H9 (cell line): ENCODE data around the gene ITPR3. TPM values are rescaled to one million over a fixed set of nuclear protein-coding genes. Genes with fewer than 3 reads are reported as not detected.

Experiments
- DNase-seq: peaks from one replicate; pipeline ENCODE4 v3.0.0-alpha.2; 2017
- H2AFZ ChIP-seq: one replicate; pipeline ENCODE4 v1.6.1; 2013; ENCODE audit warnings: mild to moderate bottlenecking, low read length, control low read depth, moderate library complexity
- H2AK5ac ChIP-seq: 2 replicates; pipeline ENCODE4 v1.6.1; 2013; ENCODE audit warnings: low read length, control low read depth, mixed read lengths; ENCODE audit not compliant: insufficient read length
- H2BK120ac ChIP-seq: one replicate; pipeline ENCODE4 v1.6.1; 2013; ENCODE audit warnings: low read depth, mild to moderate bottlenecking, low read length, control low read depth, inconsistent platforms; ENCODE audit not compliant: poor library complexity, severe bottlenecking
- H2BK12ac ChIP-seq: 2 replicates; pipeline ENCODE4 v1.6.1; 2013; ENCODE audit warnings: low read length, control low read depth, mixed read lengths, low read depth; ENCODE audit not compliant: insufficient read length
- H2BK15ac ChIP-seq: 2 replicates; pipeline ENCODE4 v1.6.1; 2013; ENCODE audit warnings: low read depth, low read length, control low read depth
- H2BK20ac ChIP-seq: one replicate; pipeline ENCODE4 v1.6.1; 2013; ENCODE audit warnings: low read depth, mild to moderate bottlenecking, low read length, control low read depth, inconsistent platforms; ENCODE audit not compliant: poor library complexity, severe bottlenecking
- H2BK5ac ChIP-seq: 2 replicates; pipeline ENCODE4 v1.6.1; 2013; ENCODE audit warnings: low read length, control low read depth, mixed read lengths; ENCODE audit not compliant: insufficient read length
- H3K14ac ChIP-seq: 2 replicates; pipeline ENCODE4 v1.6.1; 2013; ENCODE audit warnings: low read length, control low read depth; ENCODE audit not compliant: insufficient read depth
- H3K18ac ChIP-seq: 2 replicates; pipeline ENCODE4 v1.6.1; 2013; ENCODE audit warnings: low read depth, mild to moderate bottlenecking, mixed read lengths, low read length, control low read depth; ENCODE audit not compliant: insufficient read length
- H3K23ac ChIP-seq: 2 replicates; pipeline ENCODE4 v1.6.1; 2013; ENCODE audit warnings: low read length, control low read depth, mixed read lengths, low read depth; ENCODE audit not compliant: insufficient read length
- H3K23me2 ChIP-seq: 2 replicates; pipeline ENCODE4 v1.6.1; 2013; ENCODE audit warnings: low read depth, mild to moderate bottlenecking, mixed read lengths, low read length, control low read depth; ENCODE audit not compliant: insufficient read length, poor library complexity, severe bottlenecking
- H3K27ac ChIP-seq: 2 replicates; pipeline ENCODE4 v1.5.1; 2013; ENCODE audit warnings: low read length, control low read depth, mixed read lengths, low read depth; ENCODE audit not compliant: insufficient read length
- H3K27me3 ChIP-seq: 2 replicates; pipeline ENCODE4 v1.6.1; 2013; ENCODE audit warnings: low read length, control low read depth, inconsistent platforms; ENCODE audit not compliant: insufficient read depth
- H3K4ac ChIP-seq: 2 replicates; pipeline ENCODE4 v1.6.1; 2013; ENCODE audit warnings: low read depth, mild to moderate bottlenecking, control low read depth, inconsistent platforms, low read length, moderate library complexity
- H3K4me1 ChIP-seq: 2 replicates; pipeline ENCODE4 v1.6.1; 2013; ENCODE audit warnings: low read length, control low read depth, inconsistent platforms; ENCODE audit not compliant: insufficient read depth
- H3K4me2 ChIP-seq: 2 replicates; pipeline ENCODE4 v1.6.1; 2013; ENCODE audit warnings: low read length, control low read depth, mixed read lengths; ENCODE audit not compliant: insufficient read length, insufficient read depth
- H3K56ac ChIP-seq: 2 replicates; pipeline ENCODE4 v1.6.1; 2013; ENCODE audit warnings: low read depth, mild to moderate bottlenecking, mixed read lengths, low read length, control low read depth; ENCODE audit not compliant: insufficient read length
- H3K79me1 ChIP-seq: 2 replicates; pipeline ENCODE4 v1.6.1; 2013; ENCODE audit warnings: low read depth, mild to moderate bottlenecking, moderate library complexity, low read length, control low read depth, inconsistent platforms; ENCODE audit not compliant: insufficient read depth, poor library complexity, severe bottlenecking
- H3K79me2 ChIP-seq: 2 replicates; pipeline ENCODE4 v1.6.1; 2013; ENCODE audit warnings: low read length, control low read depth, inconsistent platforms; ENCODE audit not compliant: insufficient read depth
- H3K9ac ChIP-seq: 2 replicates; pipeline ENCODE4 v1.6.1; 2013; ENCODE audit warnings: low read length, control low read depth, mixed read lengths; ENCODE audit not compliant: insufficient read length; ENCODE audit errors: extremely low read depth
- H3K9me3 ChIP-seq: one replicate; pipeline ENCODE4 v1.6.1; 2013; ENCODE audit warnings: low read depth, low read length, inconsistent platforms; ENCODE audit not compliant: control insufficient read depth
- H3T11ph ChIP-seq: one replicate; pipeline ENCODE4 v1.6.1; 2013; ENCODE audit warnings: mild to moderate bottlenecking, low read length, control low read depth, inconsistent platforms
- H4K20me1 ChIP-seq: one replicate; pipeline ENCODE4 v1.6.1; 2013; ENCODE audit not compliant: control insufficient read depth, insufficient read length, insufficient read depth
- H4K5ac ChIP-seq: 2 replicates; pipeline ENCODE4 v1.6.1; 2013; ENCODE audit warnings: low read depth, mild to moderate bottlenecking, mixed read lengths, low read length, control low read depth; ENCODE audit not compliant: insufficient read length
- H4K8ac ChIP-seq: replicated peaks from 2 replicates; pipeline ENCODE4 v1.6.1; 2013; ENCODE audit warnings: low read length, control low read depth, mixed read lengths, low read depth; ENCODE audit not compliant: insufficient read length
- H4K91ac ChIP-seq: 2 replicates; pipeline ENCODE4 v1.6.1; 2013; ENCODE audit warnings: low read depth, mild to moderate bottlenecking, moderate library complexity, mixed read lengths, low read length, control low read depth; ENCODE audit not compliant: insufficient read length
- H3K27ac Mint-ChIP-seq, 3 experiments: 2 replicates in 2 of 3; 3 replicates in 1 of 3; pipeline ENCODE4 v1.8.0; 2020 to 2021; ENCODE audit warnings: mixed read lengths in 3 of 3, mild to moderate bottlenecking in 1 of 3, moderate library complexity in 1 of 3
- H3K27me3 Mint-ChIP-seq: 2 replicates; pipeline ENCODE4 v1.8.0; 2021; ENCODE audit warnings: low read depth, mild to moderate bottlenecking, moderate library complexity, mixed read lengths
- H3K36me3 Mint-ChIP-seq, 3 experiments: 2 replicates in 2 of 3; 3 replicates in 1 of 3; pipeline ENCODE4 v1.8.0; 2020 to 2021; ENCODE audit warnings: low read depth in 3 of 3, mixed read lengths in 3 of 3; ENCODE audit not compliant: insufficient read depth in 1 of 3
- H3K4me1 Mint-ChIP-seq, 2 experiments: 2 replicates each; pipeline ENCODE4 v1.8.0; 2020; ENCODE audit warnings: mixed read lengths in 2 of 2
- H3K4me3 Mint-ChIP-seq, 2 experiments: 2 replicates in 1 of 2; 3 replicates in 1 of 2; pipeline ENCODE4 v1.8.0; 2020 to 2021; ENCODE audit warnings: mild to moderate bottlenecking in 2 of 2, mixed read lengths in 2 of 2, moderate library complexity in 1 of 2
- H3K9me3 Mint-ChIP-seq, 2 experiments: 2 replicates in 1 of 2; 3 replicates in 1 of 2; pipeline ENCODE4 v1.8.0; 2020; ENCODE audit warnings: mild to moderate bottlenecking in 2 of 2, mixed read lengths in 2 of 2, moderate library complexity in 1 of 2
- CTCF ChIP-seq: fragments of 200-600 bp; sonication (generic); conservative IDR thresholded peaks from 3 replicates; pipeline ENCODE4 v1.8.0; 2021; ENCODE audit warnings: antibody characterized with exemption, mild to moderate bottlenecking
- WGBS: extraction: QIAGEN DNeasy Blood & Tissue Kit; methylation state at CpG from one replicate; pipeline ENCODE4 v1.1.7; 2013; ENCODE audit warnings: missing lambda C conversion rate, low lambda C conversion rate, mixed read lengths; ENCODE audit not compliant: insufficient read length; ENCODE audit errors: extremely low coverage; 5-methylcytosine and 5-hydroxymethylcytosine counted together
- total RNA-seq: library from RNA; stranded (reverse); gene quantifications from 2 replicates; pipeline ENCODE4 v1.2.1, GENCODE V29; 2021

ITPR3 gene
- total RNA-seq, 1 experiment from 2014 or later: 40.3 TPM

- Histone ChIP-seq H3K9ac (no peak overlapping the region), H3K4ac (no peak overlapping the region), H2BK15ac (no peak overlapping the region), H2AK5ac (no peak overlapping the region), H3K79me2 (no peaks in the 10 kb centered on the region), H3K14ac (no peak overlapping the region), H3K56ac (no peak overlapping the region), H4K20me1 (no peaks in the 10 kb centered on the region), H3K27me3 (no peaks in the 10 kb centered on the region), H3K79me1 (no peaks in the 10 kb centered on the region), H3K4me1 (peaks cover 6% of the 10 kb centered on the region; the same call in 1 of the 2 replicates), H3K4me2 (no peak overlapping the region), H2BK5ac (no peak overlapping the region), H3K27ac (no peak overlapping the region), H4K91ac (no peak overlapping the region), H4K8ac (no peak overlapping the region), H2BK120ac (no peak overlapping the region), H2AFZ (no peak overlapping the region), H2BK12ac (no peak overlapping the region), H3K9me3 (no peaks in the 10 kb centered on the region), H3T11ph (no peak overlapping the region), H4K5ac (no peak overlapping the region), H2BK20ac (no peak overlapping the region), H3K18ac (no peak overlapping the region), H3K23ac (no peak overlapping the region), H3K23me2 (no peaks in the 10 kb centered on the region)
- Mint-ChIP-seq H3K27ac (no peak overlapping the region), H3K9me3 (no peaks in the 10 kb centered on the region), H3K4me3 (no peak overlapping the region), H3K4me1 (peaks cover 10 to 27% of the 10 kb centered on the region in 2 experiments), H3K27me3 (no peaks in the 10 kb centered on the region), H3K36me3 (peaks cover 0 to 36% (median 8%) of the 10 kb centered on the region in 3 experiments; a peak in 5 of 7 replicates)
- no CpG with 5 or more reads among the region's 16 CpGs for WGBS
- no peak for TF ChIP-seq CTCF
- DNase-seq: no peak
Observed at GRCh38 chr6:33658982-33659689, 38.0 kb downstream of the ITPR3 start.
